ENCODE results near the gene TBL1X. TPM values are rescaled to one million over a fixed set of nuclear protein-coding genes. Genes with fewer than 3 reads are reported as not detected.

Gene TBL1X
- total RNA-seq, 1 donor = 30.7 TPM

- DNase-seq (ENCODE audit: low read depth) = no peak
- no peak for TF ChIP-seq CTCF (IDR thresholded peaks at IDR 0.05; ENCODE audit: insufficient read depth, low read depth, low read length)
- H3K4me3 ChIP-seq (ENCODE audit: low read depth, low read length) = no peak overlapping the region
Observed at GRCh38 chrX:9704876-9705465, 240.1 kb downstream of the TBL1X start.

DNA sequence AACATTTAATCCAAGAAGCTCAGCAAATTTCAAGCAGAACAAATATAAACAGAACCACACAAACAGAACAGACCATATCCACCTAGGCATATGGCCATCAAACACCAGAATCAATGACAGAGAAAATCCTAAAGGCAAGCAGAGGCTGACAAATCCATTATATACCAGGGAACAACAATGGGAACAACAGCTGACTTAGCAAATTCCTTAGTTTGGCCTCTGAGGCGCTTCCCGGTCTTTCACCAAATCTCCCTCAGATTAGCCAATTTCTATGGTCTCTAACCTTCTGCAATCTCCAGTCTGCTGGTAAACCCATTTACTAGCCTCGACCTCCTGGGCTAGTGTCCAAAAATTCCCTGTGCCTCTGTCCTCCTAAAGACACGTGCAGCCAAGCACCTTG, 241.6 kb downstream of the TBL1X start:
- DNase-seq (ENCODE audit: low read depth) = no peak
- no peak for TF ChIP-seq CTCF (IDR thresholded peaks at IDR 0.05; ENCODE audit: insufficient read depth, low read depth, low read length)
- no peak overlapping the region for H3K4me3 ChIP-seq (ENCODE audit: low read depth, low read length)

- H3K4me3 ChIP-seq (ENCODE audit: low read depth, low read length) = no peak overlapping the region
- no peak for DNase-seq (ENCODE audit: low read depth)
- no peak for TF ChIP-seq CTCF (IDR thresholded peaks at IDR 0.05; ENCODE audit: insufficient read depth, low read depth, low read length)
Observed at GRCh38 chrX:9707306-9708033, 242.6 kb downstream of the TBL1X start.

- H3K4me3 ChIP-seq (ENCODE audit: low read depth, low read length) = no peak overlapping the region
- no peak for DNase-seq (ENCODE audit: low read depth)
- no peak for TF ChIP-seq CTCF (IDR thresholded peaks at IDR 0.05; ENCODE audit: insufficient read depth, low read depth, low read length)
Observed at GRCh38 chrX:9708086-9708485, 243.2 kb downstream of the TBL1X start.

DNA sequence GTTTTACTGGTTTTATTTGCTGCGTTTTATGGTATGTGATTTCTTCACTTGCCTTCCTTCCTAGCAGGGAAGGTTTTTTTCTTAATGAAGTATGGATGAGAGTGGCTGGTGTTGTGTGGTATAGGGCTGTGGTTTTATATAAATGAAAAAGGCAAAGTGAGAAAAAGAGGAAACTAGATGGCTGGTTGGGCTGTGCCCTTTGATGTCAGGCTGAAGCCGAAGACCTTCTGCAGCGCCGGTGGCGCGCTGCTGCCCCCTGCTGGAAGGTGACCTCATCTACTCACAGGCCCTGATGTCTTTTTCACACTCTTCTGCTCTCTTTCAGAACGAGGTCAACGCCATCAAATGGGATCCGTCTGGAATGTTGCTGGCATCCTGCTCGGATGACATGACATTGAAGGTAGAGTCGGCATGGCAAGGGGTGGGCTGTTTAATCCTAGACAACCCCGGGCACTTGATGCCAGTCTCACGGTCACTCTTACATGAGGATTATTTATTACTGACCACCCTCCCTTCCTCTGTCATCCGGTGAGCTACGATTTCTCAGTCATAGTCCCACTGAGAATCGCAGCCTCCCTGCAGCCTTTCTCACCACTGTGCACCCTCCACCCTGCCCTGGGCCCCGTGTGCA, 244.2 kb downstream of the TBL1X start:
- peak; percentile 71 for TF ChIP-seq CTCF (IDR thresholded peaks at IDR 0.05; ENCODE audit: insufficient read depth, low read depth, low read length)
- H3K4me3 ChIP-seq (ENCODE audit: low read depth, low read length) = no peak overlapping the region
- DNase-seq (ENCODE audit: low read depth) = peak; percentile 58

- no peak overlapping the region for H3K4me3 ChIP-seq (ENCODE audit: low read depth, low read length)
- TF ChIP-seq CTCF (IDR thresholded peaks at IDR 0.05; ENCODE audit: insufficient read depth, low read depth, low read length) = no peak
- DNase-seq (ENCODE audit: low read depth) = no peak
Observed at GRCh38 chrX:9710332-9710731, 245.5 kb downstream of the TBL1X start.
